ENCODE measurements around the gene MAOA.

GRCh38 chrX:43728002-43728401 is 71.9 kb downstream of the MAOA start:
- no peak for TF ChIP-seq POLR2AphosphoS5 (IDR thresholded peaks at IDR 0.05; ENCODE audit: borderline replicate concordance, low read depth, low read length)
- no peak for TF ChIP-seq EZH2 (IDR thresholded peaks at IDR 0.05)
- no peak for TF ChIP-seq FOXP2 (optimal IDR thresholded peaks at IDR 0.05; ENCODE audit: control extremely low read depth, extremely low read length, insufficient read depth)

Measured in SK-N-MC (cell line).